Muscle of leg (tissue), 16 donors: ENCODE results near the gene WDR6. TPM values are rescaled to one million over a fixed set of nuclear protein-coding genes. Genes with fewer than 3 reads are reported as not detected.
A peak's percentile ranks its signal among the peaks of the same experiment; 100 is the strongest.

Experiments
- DNase-seq: peaks from one replicate; pipeline ENCODE4 v3.0.0; 2013
- H3K27ac ChIP-seq: one replicate; pipeline ENCODE4 v1.5.1; 2013; ENCODE audit warnings: mild to moderate bottlenecking, low read length, control low read depth
- H3K27me3 ChIP-seq: one replicate; pipeline ENCODE4 v1.6.1; 2013; ENCODE audit warnings: low read length; ENCODE audit not compliant: control insufficient read depth, insufficient read depth
- H3K36me3 ChIP-seq: one replicate; pipeline ENCODE4 v1.6.1; 2013; ENCODE audit warnings: low read length; ENCODE audit not compliant: control insufficient read depth, insufficient read depth
- H3K4me1 ChIP-seq: one replicate; pipeline ENCODE4 v1.6.1; 2013; ENCODE audit warnings: low read length; ENCODE audit not compliant: control insufficient read depth, insufficient read depth
- H3K4me3 ChIP-seq: one replicate; pipeline ENCODE4 v1.5.1; 2013; ENCODE audit warnings: low read length, control low read depth
- H3K9me3 ChIP-seq: replicated peaks from 2 replicates; pipeline ENCODE4 v1.6.1; 2013; ENCODE audit warnings: low read depth, low read length; ENCODE audit not compliant: control insufficient read depth
- WGBS: methylation state at CpG from one replicate; pipeline ENCODE4 v1.1.5; 2013; ENCODE audit warnings: missing lambda C conversion rate; ENCODE audit not compliant: insufficient coverage; 5-methylcytosine and 5-hydroxymethylcytosine counted together
- long read RNA-seq, 11 donors: transcript quantifications; one replicate each; lab custom pipeline, GENCODE V29; 2026
- polyA plus RNA-seq, 8 donors: library from polyadenylated mRNA; unstranded; fragments of 120-200 nt; gene quantifications; one replicate each; pipeline versions ENCODE4 v1.2.1 to v1.2.3, GENCODE V29; 2013; ENCODE audit warnings: inconsistent platforms in 1 of 8, low replicate concordance in 1 of 8; ENCODE audit not compliant: insufficient read length in 8 of 8, insufficient read depth in 1 of 8
- total RNA-seq: library from RNA; stranded (reverse); fragments of 120-200 nt; gene quantifications from one replicate; pipeline ENCODE4 v1.2.4, GENCODE V29; 2013

WDR6 gene, protein sequence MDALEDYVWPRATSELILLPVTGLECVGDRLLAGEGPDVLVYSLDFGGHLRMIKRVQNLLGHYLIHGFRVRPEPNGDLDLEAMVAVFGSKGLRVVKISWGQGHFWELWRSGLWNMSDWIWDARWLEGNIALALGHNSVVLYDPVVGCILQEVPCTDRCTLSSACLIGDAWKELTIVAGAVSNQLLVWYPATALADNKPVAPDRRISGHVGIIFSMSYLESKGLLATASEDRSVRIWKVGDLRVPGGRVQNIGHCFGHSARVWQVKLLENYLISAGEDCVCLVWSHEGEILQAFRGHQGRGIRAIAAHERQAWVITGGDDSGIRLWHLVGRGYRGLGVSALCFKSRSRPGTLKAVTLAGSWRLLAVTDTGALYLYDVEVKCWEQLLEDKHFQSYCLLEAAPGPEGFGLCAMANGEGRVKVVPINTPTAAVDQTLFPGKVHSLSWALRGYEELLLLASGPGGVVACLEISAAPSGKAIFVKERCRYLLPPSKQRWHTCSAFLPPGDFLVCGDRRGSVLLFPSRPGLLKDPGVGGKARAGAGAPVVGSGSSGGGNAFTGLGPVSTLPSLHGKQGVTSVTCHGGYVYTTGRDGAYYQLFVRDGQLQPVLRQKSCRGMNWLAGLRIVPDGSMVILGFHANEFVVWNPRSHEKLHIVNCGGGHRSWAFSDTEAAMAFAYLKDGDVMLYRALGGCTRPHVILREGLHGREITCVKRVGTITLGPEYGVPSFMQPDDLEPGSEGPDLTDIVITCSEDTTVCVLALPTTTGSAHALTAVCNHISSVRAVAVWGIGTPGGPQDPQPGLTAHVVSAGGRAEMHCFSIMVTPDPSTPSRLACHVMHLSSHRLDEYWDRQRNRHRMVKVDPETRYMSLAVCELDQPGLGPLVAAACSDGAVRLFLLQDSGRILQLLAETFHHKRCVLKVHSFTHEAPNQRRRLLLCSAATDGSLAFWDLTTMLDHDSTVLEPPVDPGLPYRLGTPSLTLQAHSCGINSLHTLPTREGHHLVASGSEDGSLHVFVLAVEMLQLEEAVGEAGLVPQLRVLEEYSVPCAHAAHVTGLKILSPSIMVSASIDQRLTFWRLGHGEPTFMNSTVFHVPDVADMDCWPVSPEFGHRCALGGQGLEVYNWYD
- total RNA-seq, result 79.4 TPM
- polyA plus RNA-seq, result 100 to 1,000 TPM in 7 of 8 donors, 10 to 100 TPM in 1; 99.3 to 139 (median 114) TPM
- long read RNA-seq, donor 1, full-length matches to known transcripts, result 5 of 5 reads
- long read RNA-seq, donor 1, partial matches to known transcripts, result 0 of 5 reads
- long read RNA-seq, donor 1, other reads (novel, unspliced or antisense), result 0 of 5 reads
- long read RNA-seq, donor 2, result 0 reads
- long read RNA-seq, donor 3, full-length matches to known transcripts, result 19 of 63 reads
- long read RNA-seq, donor 3, partial matches to known transcripts, result 44 of 63 reads
- long read RNA-seq, donor 3, other reads (novel, unspliced or antisense), result 0 of 63 reads
- long read RNA-seq, donor 4, full-length matches to known transcripts, result 5 of 24 reads
- long read RNA-seq, donor 4, partial matches to known transcripts, result 19 of 24 reads
- long read RNA-seq, donor 4, other reads (novel, unspliced or antisense), result 0 of 24 reads
- long read RNA-seq, donor 5, full-length matches to known transcripts, result 14 of 59 reads
- long read RNA-seq, donor 5, partial matches to known transcripts, result 45 of 59 reads
- long read RNA-seq, donor 5, other reads (novel, unspliced or antisense), result 0 of 59 reads
- long read RNA-seq, donor 6, full-length matches to known transcripts, result 19 of 424 reads
- long read RNA-seq, donor 6, partial matches to known transcripts, result 405 of 424 reads
- long read RNA-seq, donor 6, other reads (novel, unspliced or antisense), result 0 of 424 reads
- long read RNA-seq, donor 7, full-length matches to known transcripts, result 14 of 37 reads
- long read RNA-seq, donor 7, partial matches to known transcripts, result 23 of 37 reads
- long read RNA-seq, donor 7, other reads (novel, unspliced or antisense), result 0 of 37 reads
- long read RNA-seq, donor 8, full-length matches to known transcripts, result 3 of 8 reads
- long read RNA-seq, donor 8, partial matches to known transcripts, result 5 of 8 reads
- long read RNA-seq, donor 8, other reads (novel, unspliced or antisense), result 0 of 8 reads
- long read RNA-seq, donor 9, full-length matches to known transcripts, result 5 of 273 reads
- long read RNA-seq, donor 9, partial matches to known transcripts, result 268 of 273 reads
- long read RNA-seq, donor 9, other reads (novel, unspliced or antisense), result 0 of 273 reads
- long read RNA-seq, donor 10, full-length matches to known transcripts, result 8 of 13 reads
- long read RNA-seq, donor 10, partial matches to known transcripts, result 5 of 13 reads
- long read RNA-seq, donor 10, other reads (novel, unspliced or antisense), result 0 of 13 reads
- long read RNA-seq, donor 11, full-length matches to known transcripts, result 9 of 19 reads
- long read RNA-seq, donor 11, partial matches to known transcripts, result 10 of 19 reads
- long read RNA-seq, donor 11, other reads (novel, unspliced or antisense), result 0 of 19 reads

- H3K4me3 ChIP-seq, result peak within 1 kb of the TSS; percentile 97
- no peaks in the 10 kb centered on the region for H3K9me3 ChIP-seq
- no peaks in the 10 kb centered on the region for H3K27me3 ChIP-seq
- under 1% methylated on average over 65 of the region's 65 CpGs for WGBS
- peaks cover 7% of the 10 kb centered on the region for H3K36me3 ChIP-seq
- peak within 1 kb of the TSS; percentile 99 for H3K27ac ChIP-seq
- peak; percentile 98 for DNase-seq
- peaks cover 25% of the 10 kb centered on the region for H3K4me1 ChIP-seq
These were observed at the start of gene WDR6 for GRCh38 chr3:49007068-49007770. TSS of gene WDR6 (plus strand) at chr3:49007391. CDS start at chr3:49007432, 41 bp downstream.

DNA sequence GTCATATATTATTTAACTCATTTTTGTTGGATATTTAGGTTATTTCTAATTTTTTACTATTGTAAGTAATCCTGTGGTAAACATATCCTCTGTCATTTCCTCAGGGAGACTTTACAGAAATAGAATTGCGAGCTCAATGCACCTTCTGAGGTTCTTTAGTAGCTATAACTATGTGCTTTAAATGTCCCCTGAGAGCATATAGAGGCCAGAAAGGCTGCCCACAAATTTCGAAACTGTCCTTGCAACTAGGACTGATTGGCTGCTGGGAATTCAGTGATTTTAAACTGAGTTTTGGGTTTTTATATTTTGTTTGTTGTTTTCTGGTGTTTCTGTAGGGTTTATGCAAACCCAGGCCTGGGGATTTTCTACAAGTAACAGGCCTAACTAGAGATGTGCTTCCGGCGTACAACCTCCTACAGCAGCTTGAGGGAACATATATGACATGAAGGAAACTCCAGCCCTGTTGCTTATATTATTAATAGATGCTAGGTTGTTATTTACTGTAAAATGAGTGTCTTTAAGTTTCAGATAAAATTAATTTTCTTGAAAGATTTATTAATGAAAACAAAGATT is 46.3 kb upstream of the WDR6 start:
- Histone ChIP-seq H3K27me3 (no peaks in the 10 kb centered on the region), H3K4me3 (no peak overlapping the region), H3K4me1 (no peaks in the 10 kb centered on the region), H3K27ac (no peak overlapping the region), H3K36me3 (peaks cover 28% of the 10 kb centered on the region), H3K9me3 (no peaks in the 10 kb centered on the region)
- DNase-seq, result peak; percentile 23
- WGBS, result 20% methylated on average over 1 of the region's 4 CpGs

GRCh38 chr3:48962340-48962739 is 44.9 kb upstream of the WDR6 start:
- Histone ChIP-seq H3K4me3 (no peak overlapping the region), H3K9me3 (no peaks in the 10 kb centered on the region), H3K36me3 (peaks cover 35% of the 10 kb centered on the region), H3K27me3 (no peaks in the 10 kb centered on the region), H3K4me1 (no peaks in the 10 kb centered on the region), H3K27ac (no peak overlapping the region)
- WGBS, result no CpG with 5 or more reads among the region's 2 CpGs
- DNase-seq, result no peak

GRCh38 chr3:48962939-48963338 is 44.3 kb upstream of the WDR6 start:
- Histone ChIP-seq H3K4me3 (no peak overlapping the region), H3K27ac (no peak overlapping the region), H3K9me3 (no peaks in the 10 kb centered on the region), H3K36me3 (peaks cover 32% of the 10 kb centered on the region), H3K27me3 (no peaks in the 10 kb centered on the region), H3K4me1 (no peaks in the 10 kb centered on the region)
- no peak for DNase-seq
- WGBS, result 93% methylated on average over 2 of the region's 4 CpGs

DNA sequence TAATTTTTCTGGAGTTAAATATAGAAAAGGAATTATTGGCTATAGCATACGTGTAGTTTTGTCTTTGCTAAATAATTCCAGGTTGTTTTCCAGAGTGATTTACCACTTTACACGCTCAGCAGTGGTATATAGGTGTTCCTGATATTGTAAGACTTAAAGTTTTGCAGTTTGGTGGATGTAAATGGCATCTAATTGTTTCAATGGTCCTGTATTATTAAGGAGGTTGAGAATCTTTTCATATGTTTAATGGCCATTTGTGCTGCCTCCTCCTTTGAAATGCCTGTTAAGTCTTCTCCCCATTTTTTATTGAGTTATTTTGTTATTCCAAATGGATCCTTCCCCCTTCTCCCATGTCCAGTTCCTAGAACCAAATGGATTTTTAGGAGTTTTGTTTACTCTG is 43.6 kb upstream of the WDR6 start:
- Histone ChIP-seq H3K36me3 (peaks cover 33% of the 10 kb centered on the region), H3K27me3 (no peaks in the 10 kb centered on the region), H3K9me3 (no peaks in the 10 kb centered on the region), H3K4me1 (no peaks in the 10 kb centered on the region), H3K27ac (no peak overlapping the region), H3K4me3 (no peak overlapping the region)
- no peak for DNase-seq
- no CpG with 5 or more reads among the region's 2 CpGs for WGBS

DNA sequence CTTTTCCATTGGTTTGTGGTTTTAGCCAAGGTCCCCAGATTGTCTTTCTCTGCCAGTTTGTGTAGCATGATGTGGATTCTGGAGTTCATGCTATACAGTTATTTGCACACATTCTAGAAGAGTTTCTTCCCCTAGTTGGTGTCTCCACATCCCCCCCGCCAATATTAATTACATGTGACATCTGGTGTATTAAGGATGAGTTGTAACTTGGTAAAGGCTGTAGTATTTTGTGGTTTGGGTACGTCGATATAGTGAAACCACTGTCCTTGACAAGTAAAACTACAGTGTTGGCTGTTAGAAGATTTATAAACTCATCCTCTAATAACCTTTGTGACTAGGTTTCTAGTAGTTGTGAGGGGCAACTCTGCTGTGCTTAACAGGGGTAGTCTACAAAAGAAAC is 40.8 kb upstream of the WDR6 start:
- Histone ChIP-seq H3K4me1 (no peaks in the 10 kb centered on the region), H3K4me3 (no peak overlapping the region), H3K27me3 (no peaks in the 10 kb centered on the region), H3K9me3 (no peaks in the 10 kb centered on the region), H3K36me3 (peaks cover 58% of the 10 kb centered on the region), H3K27ac (no peak overlapping the region)
- WGBS, result no CpG with 5 or more reads among the region's 3 CpGs
- DNase-seq, result no peak

- Histone ChIP-seq H3K4me1 (no peaks in the 10 kb centered on the region), H3K4me3 (no peak overlapping the region), H3K27me3 (no peaks in the 10 kb centered on the region), H3K9me3 (no peaks in the 10 kb centered on the region), H3K36me3 (peaks cover 63% of the 10 kb centered on the region), H3K27ac (no peak overlapping the region)
- no peak for DNase-seq
- 92% methylated on average over 6 of the region's 7 CpGs for WGBS
These were observed 40.3 kb upstream of the WDR6 start for GRCh38 chr3:48966876-48967361.
